ENCODE results near the gene KLF1.
A peak's percentile ranks its signal among the peaks of the same experiment; 100 is the strongest.
"Not testable (repeated sequence)": the region's sequence is repeated elsewhere in the genome, so short reads cannot be mapped to it uniquely, and the experiment has no call there.

The KLF1 gene

DNA sequence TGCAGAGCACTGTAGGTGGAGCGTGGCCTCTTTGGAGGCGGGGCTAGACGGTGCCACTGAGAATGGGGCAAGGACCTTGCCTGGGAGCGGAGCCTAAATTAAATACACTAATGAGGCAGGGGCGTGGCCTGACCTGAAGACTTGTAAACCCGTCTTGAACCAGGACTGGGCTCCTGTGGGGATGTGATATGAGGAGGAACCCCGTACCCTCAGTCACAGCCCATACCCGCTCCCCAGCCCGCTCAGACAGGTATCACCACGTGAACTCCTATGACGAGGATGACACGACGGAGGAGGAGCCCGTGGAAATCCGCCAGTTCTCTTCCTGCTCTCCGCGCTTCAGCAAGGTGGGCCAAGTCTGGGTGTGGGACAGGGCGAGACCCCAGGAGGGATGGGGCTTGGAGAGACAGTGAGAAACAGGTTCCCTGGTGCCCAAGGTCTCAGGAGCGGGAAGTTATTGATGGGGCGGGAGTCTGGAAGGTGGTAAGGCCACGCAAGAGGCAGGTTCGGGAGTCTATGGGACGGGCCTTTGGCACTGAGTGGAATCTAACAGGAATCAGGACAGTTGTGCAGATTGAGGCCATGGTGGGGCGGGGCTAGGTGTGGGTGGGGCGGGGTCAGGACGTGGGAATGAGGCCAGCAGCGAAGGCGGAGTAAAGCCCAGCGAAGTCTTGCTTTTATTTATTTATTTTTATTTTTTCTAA, 20.4 kb downstream of the KLF1 start:
- DNase-seq = no peak

- DNase-seq = no peak
These were observed 21.1 kb downstream of the KLF1 start for GRCh38 chr19:12865746-12866415.

- no peak for DNase-seq
These were observed 22.0 kb downstream of the KLF1 start for GRCh38 chr19:12864721-12865715.

DNA sequence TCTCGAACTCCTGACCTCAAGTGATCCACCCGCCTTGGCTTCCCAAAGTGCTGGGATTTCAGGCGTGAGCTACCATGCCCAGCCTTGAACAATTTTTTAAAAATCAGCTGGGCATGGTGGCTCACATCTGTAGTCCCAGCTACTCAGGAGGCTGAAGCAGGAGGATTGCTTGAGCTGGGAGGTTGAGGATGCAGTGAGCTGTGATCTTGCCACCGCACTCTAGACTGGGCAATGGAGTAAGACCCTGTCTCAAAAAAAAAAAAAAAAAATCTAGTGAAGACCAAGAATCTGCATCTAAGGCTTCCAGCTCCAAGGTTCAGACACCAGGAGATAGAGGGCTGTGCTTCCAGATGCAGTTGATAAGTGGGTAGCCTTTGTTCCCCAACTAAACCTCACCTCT, 22.9 kb downstream of the KLF1 start:
- DNase-seq = no peak

GRCh38 chr19:12859546-12859945, 27.5 kb downstream of the KLF1 start:
- DNase-seq = no peak

- DNase-seq = no peak
These were observed 28.7 kb downstream of the KLF1 start for GRCh38 chr19:12858041-12858928.

DNA sequence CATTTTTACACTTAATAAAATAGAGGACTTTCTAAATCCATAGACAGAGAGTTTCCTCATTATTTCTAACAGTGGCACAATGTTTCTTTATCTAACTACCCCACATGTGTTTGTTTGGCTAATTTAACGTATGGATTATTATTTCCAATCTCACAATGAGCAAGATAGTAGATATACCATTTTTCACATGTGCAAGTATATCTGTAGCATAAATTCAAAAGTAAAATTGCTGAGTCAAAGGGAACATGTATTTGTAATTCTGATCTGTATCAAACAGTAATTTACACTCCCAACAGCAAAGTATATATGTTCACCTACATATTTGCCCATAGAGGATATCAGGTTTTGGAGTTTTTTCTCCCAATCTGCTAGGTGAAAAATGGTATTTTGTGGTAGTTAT, 30.3 kb downstream of the KLF1 start:
- no peak for DNase-seq

DNA sequence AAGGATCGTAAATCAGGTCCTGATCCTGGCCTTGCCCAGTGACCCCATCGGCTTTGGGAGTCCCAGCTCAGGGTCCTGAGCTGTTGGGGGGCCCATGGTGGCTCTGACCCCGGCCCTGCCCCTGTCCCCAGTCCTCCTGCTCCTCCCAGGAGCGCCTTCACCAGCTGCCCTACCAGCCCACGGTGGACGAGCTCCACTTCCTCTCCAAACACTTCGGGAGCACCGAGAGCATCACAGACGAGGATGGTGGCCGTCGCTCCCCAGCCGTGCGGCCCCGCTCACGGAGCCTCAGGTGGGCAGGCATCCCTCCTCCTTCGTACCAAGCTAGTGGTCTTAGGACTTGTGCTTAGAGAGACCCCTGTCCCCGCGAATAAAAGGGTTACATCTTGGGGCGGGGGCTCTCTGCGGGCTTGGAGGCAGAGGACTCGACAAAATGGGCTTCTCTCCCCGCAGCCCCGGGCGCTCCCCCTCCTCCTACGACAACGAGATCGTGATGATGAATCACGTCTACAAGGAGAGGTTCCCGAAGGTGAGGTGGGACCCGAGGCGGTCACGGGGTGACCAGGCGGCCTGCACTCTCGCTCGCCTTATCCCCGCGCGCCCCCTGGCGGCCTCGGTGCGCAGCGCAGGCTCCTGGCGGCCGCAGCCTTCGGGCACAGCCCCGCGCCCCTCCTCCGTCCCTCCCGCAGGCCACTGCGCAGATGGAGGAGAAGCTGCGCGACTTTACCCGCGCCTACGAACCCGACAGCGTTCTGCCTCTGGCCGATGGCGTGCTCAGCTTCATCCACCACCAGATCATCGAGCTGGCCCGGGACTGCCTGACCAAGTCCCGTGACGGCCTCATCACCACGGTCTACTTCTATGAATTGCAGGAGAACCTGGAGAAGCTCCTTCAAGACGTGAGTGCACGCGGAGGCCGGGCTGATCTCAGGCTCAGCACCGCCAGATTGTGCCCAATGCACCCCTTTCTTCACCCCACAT, 39.6 kb downstream of the KLF1 start:
- peak; percentile 59 to 70 for DNase-seq

GRCh38 chr19:12846613-12847012, 40.4 kb downstream of the KLF1 start:
- not testable (repeated sequence) for DNase-seq

- no peak for DNase-seq
These were observed 42.8 kb downstream of the KLF1 start for GRCh38 chr19:12843999-12844732.

GRCh38 chr19:12843328-12843727, 43.7 kb downstream of the KLF1 start:
- no peak for DNase-seq

GRCh38 chr19:12842511-12842910, 44.5 kb downstream of the KLF1 start:
- no peak for DNase-seq

DNA sequence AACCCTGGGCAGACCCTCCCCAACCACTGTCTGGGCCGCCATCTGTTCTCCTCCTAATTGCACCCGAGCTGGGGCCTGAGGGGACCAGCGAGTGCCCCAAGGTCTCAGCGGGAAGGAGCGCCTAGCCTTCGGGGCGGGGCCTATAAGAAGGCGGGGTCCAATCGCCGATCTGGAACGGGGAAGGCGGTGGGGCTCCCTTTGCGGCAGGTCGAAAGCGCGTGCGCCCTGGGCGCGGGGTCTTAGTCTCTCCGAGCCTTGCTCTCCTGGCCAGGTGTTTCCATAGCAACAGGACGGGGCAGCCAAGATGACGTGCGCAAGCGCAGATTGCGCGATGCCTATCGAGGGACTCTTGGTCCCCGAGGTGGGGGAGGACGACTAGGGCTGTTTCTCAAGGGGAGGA, 45.9 kb downstream of the KLF1 start:
- no peak for DNase-seq

- peak; percentile 27 to 57 for DNase-seq
These were observed 46.6 kb downstream of the KLF1 start for GRCh38 chr19:12840091-12841079.

GRCh38 chr19:12838886-12839756, 47.9 kb downstream of the KLF1 start:
- peak; percentile 25 to 34 for DNase-seq

DNA sequence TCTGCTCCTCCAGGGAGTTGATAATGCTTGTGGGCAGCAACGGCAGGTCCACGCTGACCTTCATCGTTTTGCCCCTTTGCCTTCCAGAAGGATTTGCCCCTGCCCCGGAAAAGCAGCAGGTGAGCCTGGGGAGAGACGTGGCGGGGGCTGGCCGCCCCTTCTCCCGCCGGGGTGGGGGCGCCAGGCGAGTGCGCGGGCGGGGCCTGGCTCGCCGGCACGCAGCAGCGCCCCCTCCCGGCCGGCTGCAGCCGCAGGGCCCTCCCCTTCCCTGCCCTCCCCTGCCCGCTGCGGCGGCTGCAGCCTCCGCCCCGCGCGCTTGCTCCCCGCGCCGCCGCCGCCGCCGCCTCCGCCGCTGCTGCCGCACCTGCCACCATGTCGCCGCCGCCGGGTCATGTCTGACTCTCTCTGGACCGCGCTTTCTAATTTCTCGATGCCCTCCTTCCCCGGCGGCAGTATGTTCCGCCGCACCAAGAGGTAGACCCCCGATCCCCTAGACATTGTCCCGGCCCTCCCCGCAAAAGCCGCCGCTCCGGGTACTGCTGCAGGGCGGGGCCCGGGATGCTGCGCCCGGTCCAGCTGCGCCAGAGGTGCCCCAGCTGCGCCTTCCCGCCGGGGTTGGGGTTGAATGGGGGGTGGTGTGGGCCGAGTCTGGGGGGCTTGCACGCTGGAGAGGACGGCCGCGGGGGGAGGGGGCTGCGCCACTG, 48.7 kb downstream of the KLF1 start, which contains the start of gene MAST1:
Gene MAST1, plus strand, starts transcription at position 334 of the 704 bp plus-strand sequence. Its CDS starts 58 bp downstream, at position 392.
- DNase-seq = peak; percentile 14 to 73

GRCh38 chr19:12837225-12837624, 49.8 kb downstream of the KLF1 start:
- no peak for DNase-seq

All from SHP77 (cell line).